ENCODE data around the gene SHISA6.

SHISA6 gene

DNA sequence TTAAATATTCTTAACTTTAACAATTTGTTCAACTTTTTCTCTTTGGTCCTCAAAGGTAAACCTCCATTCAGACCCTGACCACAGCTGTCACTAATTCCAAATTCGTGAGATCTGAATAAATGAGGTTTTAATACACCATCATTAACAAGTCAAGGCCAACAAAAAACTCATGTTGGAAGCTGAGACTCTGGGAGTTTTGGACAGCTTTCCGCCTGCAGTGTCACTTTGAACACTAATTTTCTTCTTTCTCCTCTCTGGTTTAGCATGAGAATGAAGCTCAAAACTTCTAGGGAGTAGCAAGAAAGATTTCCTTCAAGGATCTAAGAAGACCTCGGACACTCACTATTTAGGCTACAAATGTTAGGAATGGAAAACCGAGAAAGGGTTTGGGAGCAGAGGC lies 324.6 kb downstream of the SHISA6 start:
- TF ChIP-seq, protein P1, sequence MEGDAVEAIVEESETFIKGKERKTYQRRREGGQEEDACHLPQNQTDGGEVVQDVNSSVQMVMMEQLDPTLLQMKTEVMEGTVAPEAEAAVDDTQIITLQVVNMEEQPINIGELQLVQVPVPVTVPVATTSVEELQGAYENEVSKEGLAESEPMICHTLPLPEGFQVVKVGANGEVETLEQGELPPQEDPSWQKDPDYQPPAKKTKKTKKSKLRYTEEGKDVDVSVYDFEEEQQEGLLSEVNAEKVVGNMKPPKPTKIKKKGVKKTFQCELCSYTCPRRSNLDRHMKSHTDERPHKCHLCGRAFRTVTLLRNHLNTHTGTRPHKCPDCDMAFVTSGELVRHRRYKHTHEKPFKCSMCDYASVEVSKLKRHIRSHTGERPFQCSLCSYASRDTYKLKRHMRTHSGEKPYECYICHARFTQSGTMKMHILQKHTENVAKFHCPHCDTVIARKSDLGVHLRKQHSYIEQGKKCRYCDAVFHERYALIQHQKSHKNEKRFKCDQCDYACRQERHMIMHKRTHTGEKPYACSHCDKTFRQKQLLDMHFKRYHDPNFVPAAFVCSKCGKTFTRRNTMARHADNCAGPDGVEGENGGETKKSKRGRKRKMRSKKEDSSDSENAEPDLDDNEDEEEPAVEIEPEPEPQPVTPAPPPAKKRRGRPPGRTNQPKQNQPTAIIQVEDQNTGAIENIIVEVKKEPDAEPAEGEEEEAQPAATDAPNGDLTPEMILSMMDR (IDR thresholded peaks at IDR 0.05) = no peak
- Histone ChIP-seq H3K4me3 (no peak overlapping the region), H3K27ac (no peak overlapping the region)
- no peak for DNase-seq (ENCODE audit: low spot score)

DNA sequence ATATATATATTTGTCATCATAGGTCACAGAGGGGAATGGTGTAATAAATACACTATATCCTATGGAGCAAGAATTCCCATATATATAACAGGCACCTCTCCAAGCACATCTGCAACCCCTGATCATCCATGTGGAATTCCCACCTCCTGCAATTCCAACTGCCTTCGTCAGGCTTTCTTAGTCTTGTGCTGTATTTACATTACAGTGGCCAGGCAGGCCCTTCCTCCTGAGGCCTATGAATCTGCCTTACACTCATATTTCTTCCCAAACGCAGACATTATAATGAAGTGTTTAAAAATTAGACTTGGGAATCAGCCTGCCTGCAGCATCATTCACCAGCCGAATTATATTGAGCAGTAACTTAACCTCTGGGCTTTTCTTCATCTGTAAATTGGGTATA lies 338.0 kb downstream of the SHISA6 start:
- DNase-seq (ENCODE audit: low spot score) = no peak
- no peak overlapping the region for H3K27ac ChIP-seq

GRCh38 chr17:11580677-11581076 lies 339.7 kb downstream of the SHISA6 start:
- TF ChIP-seq, protein P1 (IDR thresholded peaks at IDR 0.05) = no peak
- no peak overlapping the region for H3K27ac ChIP-seq
- no peak overlapping the region for H3K4me3 ChIP-seq
- DNase-seq (ENCODE audit: low spot score) = no peak

More for the DNA sequence above, 338.0 kb downstream of the SHISA6 start:
- TF ChIP-seq, protein P1 (IDR thresholded peaks at IDR 0.05) = no peak
- H3K4me3 ChIP-seq = no peak overlapping the region

DNA sequence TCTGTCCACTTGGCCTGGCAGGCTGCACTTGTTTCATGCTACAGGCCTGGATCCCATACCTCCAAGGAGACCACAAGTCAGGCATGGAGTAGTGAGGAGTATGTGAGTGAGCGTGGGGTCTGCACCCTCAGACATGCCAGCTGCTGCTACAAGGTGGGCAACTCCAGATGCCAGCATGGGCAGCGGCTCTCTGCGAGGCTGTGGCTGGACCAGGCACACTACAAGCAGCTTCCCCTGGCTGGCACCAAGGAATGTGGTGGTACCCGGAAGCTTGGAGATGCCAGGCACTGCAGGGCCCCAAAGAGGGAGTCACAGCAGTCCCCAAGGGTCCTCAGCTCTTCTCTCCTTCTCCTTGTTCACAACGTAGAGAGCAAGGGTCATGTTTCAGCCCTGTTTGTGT lies 341.2 kb downstream of the SHISA6 start:
- TF ChIP-seq, protein P1 (IDR thresholded peaks at IDR 0.05) = no peak
- no peak overlapping the region for H3K27ac ChIP-seq
- no peak overlapping the region for H3K4me3 ChIP-seq
- DNase-seq (ENCODE audit: low spot score) = no peak

DNA sequence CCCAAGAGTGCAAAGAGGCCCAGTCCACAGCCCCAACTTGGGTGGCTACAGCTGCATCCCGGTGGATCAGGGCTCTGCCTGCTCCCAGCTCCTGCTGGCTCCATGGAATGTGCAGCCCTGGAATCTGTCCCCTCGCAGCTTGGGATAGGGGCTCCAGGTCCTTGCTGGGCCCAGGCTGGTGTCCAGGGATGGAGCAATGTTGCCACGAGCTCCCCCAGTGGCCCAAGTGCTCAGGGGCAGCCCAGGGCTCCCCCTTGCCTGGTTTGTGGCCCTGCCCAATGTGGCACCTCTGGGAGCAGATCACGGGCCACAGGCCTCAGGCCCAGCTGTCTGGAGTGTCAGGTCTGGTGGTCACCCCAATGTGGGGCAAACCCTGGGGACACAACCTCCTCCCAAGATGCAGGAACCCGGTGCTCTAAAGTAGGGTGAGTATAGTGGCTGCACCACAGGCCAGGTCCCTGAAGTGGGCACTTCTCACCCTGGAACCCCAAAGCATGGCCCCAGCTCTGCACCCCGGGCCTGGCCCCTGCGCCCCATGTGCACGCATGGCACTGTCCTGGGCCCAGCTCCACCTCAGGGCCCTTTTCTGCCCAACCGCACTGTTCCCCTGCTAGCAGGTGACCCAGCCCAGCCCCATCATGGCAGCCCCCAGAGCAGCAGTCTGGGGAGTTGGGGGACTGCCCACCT lies 342.4 kb downstream of the SHISA6 start:
- no peak for DNase-seq (ENCODE audit: low spot score)
- TF ChIP-seq, protein P1 (IDR thresholded peaks at IDR 0.05) = no peak

GRCh38 chr17:11589716-11590115 lies 348.7 kb downstream of the SHISA6 start:
- no peak for DNase-seq (ENCODE audit: low spot score)
- TF ChIP-seq, protein P1 (IDR thresholded peaks at IDR 0.05) = no peak

More for the DNA sequence above, 342.4 kb downstream of the SHISA6 start:
- Histone ChIP-seq H3K27ac (no peak overlapping the region), H3K4me3 (no peak overlapping the region)

More at GRCh38 chr17:11589716-11590115, 348.7 kb downstream of the SHISA6 start:
- H3K27ac ChIP-seq = no peak overlapping the region
- no peak overlapping the region for H3K4me3 ChIP-seq
